GM12878 (cell line): ENCODE measurements around the gene CRACDL. TPM values are rescaled to one million over a fixed set of nuclear protein-coding genes. Genes with fewer than 3 reads are reported as not detected.

Experiments used
- ATAC-seq: fragments of 200-7000 bp; cut with Tn5 transposase; 3 replicates; pipeline ENCODE4 v1.9.1; 2020; ENCODE audit warnings: mild to moderate bottlenecking, moderate library complexity
- BruUV-seq: library from RNA; stranded (reverse); fragments of 400-500 nt; replicated peaks from 2 replicates; lab custom pipeline; 2021; lab: Mats Ljungman, UMichigan
- CTCF ChIA-PET: fragments of 300-600 bp; sonication (Branson Sonifier 250); formaldehyde crosslinking; extraction: SDS; loops from one replicate; lab custom pipeline; 2021; ENCODE audit warnings: inconsistent platforms; lab: Yijun Ruan, JAX
- POLR2A ChIA-PET: fragments of 350-600 bp; formaldehyde crosslinking; extraction: SDS; loops from one replicate; lab custom pipeline; 2021; ENCODE audit warnings: inconsistent platforms; lab: Charles Lee
- RAD21 ChIA-PET: fragments of 300-600 bp; sonication (Branson Sonifier 250); formaldehyde crosslinking; loops from one replicate; lab custom pipeline; 2023; ENCODE audit warnings: antibody characterized with exemption; ENCODE audit not compliant: unreplicated experiment; lab: Charles Lee
- SMC1A ChIA-PET: fragments of 300-600 bp; sonication (Branson Sonifier 250); formaldehyde crosslinking; loops from one replicate; lab custom pipeline; 2023; ENCODE audit not compliant: unreplicated experiment, uncharacterized antibody; lab: Charles Lee
- DNase-seq: peaks from one replicate; pipeline ENCODE4 v3.0.0-alpha.2; 2011; ENCODE audit warnings: low read depth, low spot score
- FAIRE-seq: peaks from 3 replicates; lab custom pipeline; 2011; peaks lifted over from hg19 to GRCh38; lab: Jason Lieb, UNC
- H2AFZ ChIP-seq: 2 replicates; pipeline ENCODE4 v1.6.0; 2011; ENCODE audit warnings: low read depth, low read length, control low read depth; ENCODE audit not compliant: control insufficient read depth
- H3K27ac ChIP-seq: 2 replicates; pipeline ENCODE4 v1.5.1; 2011; ENCODE audit warnings: control low read depth; ENCODE audit not compliant: control insufficient read depth, insufficient read depth
- H3K27me3 ChIP-seq, 2 experiments: replicated peaks in 1 of 2; 2 replicates each; pipeline versions ENCODE4 v1.6.0 to v1.6.1; 2011; ENCODE audit warnings: low read length in 1 of 2; ENCODE audit not compliant: control insufficient read depth in 2 of 2, insufficient read depth in 2 of 2
- H3K36me3 ChIP-seq, 2 experiments: 2 replicates each; pipeline ENCODE4 v1.5.1; 2011; ENCODE audit warnings: low read length in 1 of 2; ENCODE audit not compliant: control insufficient read depth in 2 of 2, insufficient read depth in 2 of 2
- H3K4me1 ChIP-seq: 2 replicates; pipeline ENCODE4 v1.6.1; 2011; ENCODE audit warnings: mild to moderate bottlenecking, low read length, moderate library complexity, mixed read lengths; ENCODE audit not compliant: control insufficient read depth, insufficient read depth
- H3K4me2 ChIP-seq: 2 replicates; pipeline ENCODE4 v1.6.0; 2011; ENCODE audit warnings: control low read depth; ENCODE audit not compliant: control insufficient read depth, insufficient read depth
- H3K4me3 ChIP-seq: fragments of 200-600 bp; sonication (generic); 2 replicates; pipeline ENCODE4 v1.5.1; 2016
- H3K79me2 ChIP-seq: 2 replicates; pipeline ENCODE4 v1.6.0; 2011; ENCODE audit warnings: low read length; ENCODE audit not compliant: control insufficient read depth, insufficient read depth
- H3K9ac ChIP-seq: 2 replicates; pipeline ENCODE4 v1.8.0; 2011; ENCODE audit warnings: low read length, control low read depth, mixed read lengths; ENCODE audit not compliant: control insufficient read depth, insufficient read depth
- H3K9me3 ChIP-seq: replicated peaks from 3 replicates; pipeline ENCODE4 v1.5.1; 2011; ENCODE audit warnings: mild to moderate bottlenecking, low read length; ENCODE audit not compliant: control insufficient read depth, insufficient read depth
- H4K20me1 ChIP-seq: 2 replicates; pipeline ENCODE4 v1.6.0; 2011; ENCODE audit not compliant: control insufficient read depth, insufficient read depth
- CHD2 ChIP-seq: IDR thresholded peaks from 2 replicates; pipeline ENCODE4 v1.6.1; 2011; ENCODE audit warnings: low read depth, low read length, improper control_type of control experiment, borderline replicate concordance
- E4F1 ChIP-seq: fragments of 450-650 bp; IDR thresholded peaks from 2 replicates; pipeline ENCODE4 v1.6.1; 2018; ENCODE audit warnings: borderline replicate concordance, mild to moderate bottlenecking; ENCODE audit not compliant: partially characterized antibody
- ETV6 ChIP-seq, 2 experiments: fragments of 450-650 bp in 1 of 2; IDR thresholded peaks in 1 of 2; conservative IDR thresholded peaks in 1 of 2; 2 replicates each; pipeline ENCODE4 v1.6.1; 2014; ENCODE audit warnings: antibody characterized with exemption in 1 of 2, borderline replicate concordance in 1 of 2, low read depth in 1 of 2, mild to moderate bottlenecking in 1 of 2, moderate library complexity in 1 of 2
- FOXM1 ChIP-seq: IDR thresholded peaks from 2 replicates; pipeline ENCODE4 v1.6.1; 2012; ENCODE audit warnings: low read depth, mild to moderate bottlenecking, inconsistent platforms, low read length, moderate library complexity
- GATAD2B ChIP-seq: fragments of 450-650 bp; conservative IDR thresholded peaks from 2 replicates; pipeline ENCODE4 v1.6.1; 2017; ENCODE audit warnings: low read depth, mild to moderate bottlenecking, moderate library complexity
- HCFC1 ChIP-seq: fragments of 150-350 bp; IDR thresholded peaks from 2 replicates; pipeline ENCODE4 v1.6.1; 2014; ENCODE audit warnings: low read length
- HDAC2 ChIP-seq: fragments of 200-600 bp; sonication (generic); IDR thresholded peaks from 2 replicates; pipeline ENCODE4 v1.6.1; 2017
- NFXL1 ChIP-seq: fragments of 450-650 bp; IDR thresholded peaks from 2 replicates; pipeline ENCODE4 v1.6.1; 2017; ENCODE audit warnings: antibody characterized with exemption, mild to moderate bottlenecking, borderline replicate concordance
- NFYA ChIP-seq: IDR thresholded peaks from 2 replicates; pipeline ENCODE4 v1.6.1; 2011; ENCODE audit warnings: low read depth, mild to moderate bottlenecking, low read length, improper control_type of control experiment, borderline replicate concordance
- RAD51 ChIP-seq: fragments of 450-650 bp; IDR thresholded peaks from 2 replicates; pipeline ENCODE4 v1.6.1; 2016; ENCODE audit warnings: moderate library complexity, mild to moderate bottlenecking, inconsistent platforms
- RB1 ChIP-seq: fragments of 450-650 bp; formaldehyde crosslinking; IDR thresholded peaks from 2 replicates; pipeline ENCODE4 v1.6.1; 2017; ENCODE audit warnings: mild to moderate bottlenecking, borderline replicate concordance
- SMAD5 ChIP-seq: IDR thresholded peaks from 2 replicates; pipeline ENCODE4 v1.6.1; 2016; ENCODE audit warnings: antibody characterized with exemption, low read depth
- STAT1 ChIP-seq: fragments of 450-650 bp; conservative IDR thresholded peaks from 2 replicates; pipeline ENCODE4 v1.6.1; 2014; ENCODE audit warnings: antibody characterized with exemption, mild to moderate bottlenecking
- WRNIP1 ChIP-seq: IDR thresholded peaks from 2 replicates; pipeline ENCODE4 v1.6.1; 2011; ENCODE audit warnings: low read depth, low read length, improper control_type of control experiment, borderline replicate concordance
- WGBS: methylation state at CpG from one replicate; pipeline ENCODE4 v1.1.6; 2016; ENCODE audit warnings: low lambda C conversion rate; ENCODE audit not compliant: insufficient replicate concordance, insufficient coverage; ENCODE audit errors: missing lambda C conversion rate; 5-methylcytosine and 5-hydroxymethylcytosine counted together
- in situ Hi-C: fragments of 300-500 bp; cut with MboI; formaldehyde crosslinking; loops from 9 replicates; pipeline ENCODE4 v1.14.3; 2018; ENCODE audit warnings: mixed read lengths
- intact Hi-C: fragments of 100-400 bp; cut with micrococcal nuclease; formaldehyde crosslinking; loops from one replicate; pipeline ENCODE4 v1.14.2; 2022; ENCODE audit not compliant: unreplicated experiment
- polyA plus RNA-seq, 11 experiments: library from polyadenylated mRNA; depleted of rRNA in 4 of 11; unstranded in 6 of 11; stranded (reverse) in 5 of 11; fragments of >200 nt; fragmentation: Nextera tagmentation in 4 of 11; fragmentation: Illumina TruSeq in 1 of 11; extraction: Ambion mirVana in 4 of 11; extraction: Trizol in 1 of 11; gene quantifications; 1 replicate in 1 of 11; 2 replicates in 10 of 11; pipeline versions ENCODE4 v1.2.1 to v1.2.3, GENCODE V29; 2011 to 2016; ENCODE audit warnings: inconsistent platforms in 2 of 11, missing spikeins in 2 of 11, low read depth in 1 of 11
- total RNA-seq, 4 experiments: library from RNA; depleted of rRNA in 3 of 4; stranded (reverse); fragments of >200 nt in 3 of 4; fragmentation: Illumina TruSeq in 1 of 4; extraction: Trizol in 1 of 4; gene quantifications; 2 replicates each; pipeline versions ENCODE4 v1.2.1 to v1.2.3, GENCODE V29; 2013 to 2021
- TF ChIP-seq, protein P1 (sequence below): fragments of 450-650 bp; formaldehyde crosslinking; IDR thresholded peaks from 2 replicates; pipeline ENCODE4 v1.4.0; 2022; ENCODE audit warnings: mild to moderate bottlenecking, moderate library complexity

The CRACDL gene
- total and polyA plus RNA-seq, 10 of the 15 experiments (the other 5 are each of a cell fraction or from before 2014, with no cell fraction given): 0.03 to 0.72 (median 0.14) TPM

DNA sequence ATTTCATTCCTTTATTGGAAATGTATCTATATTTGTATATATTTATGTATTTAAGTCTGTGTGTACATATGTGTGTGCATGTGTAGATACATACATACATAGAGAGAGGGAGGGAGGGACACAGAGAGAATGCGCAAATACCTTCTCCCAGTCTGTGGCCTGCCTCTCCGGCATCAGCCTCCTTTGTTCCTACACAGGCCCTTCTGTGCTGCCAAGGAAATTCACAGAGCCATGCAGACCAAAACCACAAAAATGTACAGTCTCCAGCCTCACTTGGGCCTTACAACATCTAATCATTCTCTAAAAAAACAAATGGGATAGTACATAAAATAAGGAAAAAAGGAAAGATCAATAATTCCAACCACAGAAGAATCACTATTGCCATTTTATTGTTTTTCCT is 8.8 kb upstream of the CRACDL start (continued):
- TF ChIP-seq GATAD2B: no peak
- no peak for TF ChIP-seq NFXL1
- TF ChIP-seq FOXM1: no peak
- TF ChIP-seq, protein P1, sequence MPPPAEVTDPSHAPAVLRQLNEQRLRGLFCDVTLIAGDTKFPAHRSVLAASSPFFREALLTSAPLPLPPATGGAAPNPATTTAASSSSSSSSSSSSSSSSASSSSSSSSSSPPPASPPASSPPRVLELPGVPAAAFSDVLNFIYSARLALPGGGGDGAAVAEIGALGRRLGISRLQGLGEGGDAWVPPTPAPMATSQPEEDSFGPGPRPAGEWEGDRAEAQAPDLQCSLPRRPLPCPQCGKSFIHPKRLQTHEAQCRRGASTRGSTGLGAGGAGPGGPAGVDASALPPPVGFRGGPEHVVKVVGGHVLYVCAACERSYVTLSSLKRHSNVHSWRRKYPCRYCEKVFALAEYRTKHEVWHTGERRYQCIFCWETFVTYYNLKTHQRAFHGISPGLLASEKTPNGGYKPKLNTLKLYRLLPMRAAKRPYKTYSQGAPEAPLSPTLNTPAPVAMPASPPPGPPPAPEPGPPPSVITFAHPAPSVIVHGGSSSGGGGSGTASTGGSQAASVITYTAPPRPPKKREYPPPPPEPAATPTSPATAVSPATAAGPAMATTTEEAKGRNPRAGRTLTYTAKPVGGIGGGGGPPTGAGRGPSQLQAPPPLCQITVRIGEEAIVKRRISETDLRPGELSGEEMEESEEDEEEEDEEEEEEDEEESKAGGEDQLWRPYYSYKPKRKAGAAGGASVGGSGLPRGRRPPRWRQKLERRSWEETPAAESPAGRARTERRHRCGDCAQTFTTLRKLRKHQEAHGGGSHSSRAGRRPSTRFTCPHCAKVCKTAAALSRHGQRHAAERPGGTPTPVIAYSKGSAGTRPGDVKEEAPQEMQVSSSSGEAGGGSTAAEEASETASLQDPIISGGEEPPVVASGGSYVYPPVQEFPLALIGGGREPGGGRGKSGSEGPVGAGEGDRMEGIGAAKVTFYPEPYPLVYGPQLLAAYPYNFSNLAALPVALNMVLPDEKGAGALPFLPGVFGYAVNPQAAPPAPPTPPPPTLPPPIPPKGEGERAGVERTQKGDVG: no peak
- TF ChIP-seq RAD51: no peak

- Histone ChIP-seq H3K4me3 (no peak overlapping the region), H3K4me2 (no peak overlapping the region), H3K36me3 (no peaks in the 10 kb centered on the region), H3K9ac (no peak overlapping the region), H4K20me1 (no peaks in the 10 kb centered on the region), H3K4me1 (no peaks in the 10 kb centered on the region), H2AFZ (no peak overlapping the region), H3K79me2 (no peaks in the 10 kb centered on the region), H3K9me3 (no peaks in the 10 kb centered on the region), H3K27me3 (peaks cover 8 to 13% of the 10 kb centered on the region in 2 experiments), H3K27ac (no peak overlapping the region)
- in situ Hi-C loops (no loop called here), intact Hi-C loops (no loop called here)
- POLR2A ChIA-PET: no interaction called here
- FAIRE-seq: no peak
- RAD21 ChIA-PET: no interaction called here
- no peak for ATAC-seq
- no TSS peak for BruUV-seq
- no peak for DNase-seq
- CTCF ChIA-PET: no interaction called here
- WGBS: no CpG with 5 or more reads among the region's 1 CpG
- SMC1A ChIA-PET: no interaction called here
- TF ChIP-seq RB1: no peak
- no peak for TF ChIP-seq WRNIP1
- TF ChIP-seq NFYA: no peak
- TF ChIP-seq HDAC2: no peak
- TF ChIP-seq SMAD5: no peak
- TF ChIP-seq ETV6 (conservative IDR thresholded peaks at IDR 0.05 in 1 of 2, IDR thresholded peaks at IDR 0.05 in 1 of 2; ENCODE audit: borderline replicate concordance in 1 of 2, low read depth in 1 of 2): no peak
- no peak for TF ChIP-seq STAT1
- no peak for TF ChIP-seq HCFC1
- TF ChIP-seq, protein P1: no peak
- no peak for TF ChIP-seq E4F1
- TF ChIP-seq CHD2: no peak
These were observed 4.1 kb upstream of the CRACDL start for GRCh38 chr2:98940102-98940501.
